CD14-positive monocyte (primary cell): Measurements from ENCODE around the gene SUSD6. TPM values are rescaled to one million over a fixed set of nuclear protein-coding genes. Genes with fewer than 3 reads are reported as not detected.

Experiments used
- DNase-seq, 3 donors: peaks; one replicate each; pipeline ENCODE4 v3.0.0-alpha.2; 2011 to 2022
- H2AFZ ChIP-seq: 2 replicates; pipeline ENCODE4 v1.6.0; 2012; ENCODE audit warnings: mild to moderate bottlenecking, low read depth, low read length, inconsistent platforms; ENCODE audit not compliant: insufficient read depth, poor library complexity, severe bottlenecking
- H3K27ac ChIP-seq, 2 donors: 1 replicate in 1 of 2; 2 replicates in 1 of 2; pipeline ENCODE4 v1.5.1; 2012 to 2013; ENCODE audit warnings: low read length in 2 of 2, control low read depth in 1 of 2, inconsistent platforms in 1 of 2, low read depth in 1 of 2, mild to moderate bottlenecking in 1 of 2
- H3K27me3 ChIP-seq, 2 donors: one replicate each; pipeline versions ENCODE4 v1.6.0 to v1.6.1; 2011 to 2013; ENCODE audit warnings: low read length in 2 of 2; ENCODE audit not compliant: control insufficient read depth in 2 of 2, insufficient read depth in 2 of 2
- H3K36me3 ChIP-seq, 2 donors: replicated peaks in 1 of 2; 1 replicate in 1 of 2; 2 replicates in 1 of 2; pipeline versions ENCODE4 v1.5.1 to v1.6.1; 2012 to 2013; ENCODE audit warnings: low read length in 2 of 2, control low read depth in 1 of 2, inconsistent platforms in 1 of 2, mild to moderate bottlenecking in 1 of 2; ENCODE audit not compliant: insufficient read depth in 2 of 2, control insufficient read depth in 1 of 2
- H3K4me1 ChIP-seq, 2 donors: 1 replicate in 1 of 2; 2 replicates in 1 of 2; pipeline versions ENCODE4 v1.5.1 to v1.6.1; 2012 to 2013; ENCODE audit warnings: low read length in 2 of 2, control low read depth in 1 of 2, inconsistent platforms in 1 of 2, mild to moderate bottlenecking in 1 of 2, moderate library complexity in 1 of 2; ENCODE audit not compliant: insufficient read depth in 2 of 2, control insufficient read depth in 1 of 2
- H3K4me2 ChIP-seq: replicated peaks from 2 replicates; pipeline ENCODE3; 2012; ENCODE audit warnings: low read length, moderate library complexity, mild to moderate bottlenecking; ENCODE audit not compliant: poor library complexity, severe bottlenecking; ENCODE audit errors: extremely low read depth
- H3K4me3 ChIP-seq, 3 experiments: fragments of 200-600 bp in 1 of 3; sonication (generic) in 1 of 3; replicated peaks in 1 of 3; 1 replicate in 2 of 3; 2 replicates in 1 of 3; pipeline ENCODE4 v1.5.1; 2011 to 2013; ENCODE audit warnings: low read length in 3 of 3, mild to moderate bottlenecking in 3 of 3, control low read depth in 2 of 3, low read depth in 2 of 3, inconsistent platforms in 1 of 3, moderate library complexity in 1 of 3
- H3K79me2 ChIP-seq: 2 replicates; pipeline ENCODE4 v1.6.0; 2012; ENCODE audit warnings: mild to moderate bottlenecking, control low read depth, inconsistent platforms, low read length, moderate library complexity; ENCODE audit not compliant: insufficient read depth
- H3K9ac ChIP-seq: 2 replicates; pipeline ENCODE4 v1.6.0; 2017; ENCODE audit warnings: low read length, mild to moderate bottlenecking; ENCODE audit not compliant: insufficient read depth, poor library complexity, severe bottlenecking
- H3K9me3 ChIP-seq, 2 donors: replicated peaks in 1 of 2; 1 replicate in 1 of 2; 2 replicates in 1 of 2; pipeline versions ENCODE4 v1.5.1 to v1.6.1; 2012 to 2013; ENCODE audit warnings: low read length in 2 of 2, control low read depth in 1 of 2; ENCODE audit not compliant: control insufficient read depth in 1 of 2, insufficient read depth in 1 of 2
- H4K20me1 ChIP-seq: 2 replicates; pipeline ENCODE4 v1.6.0; 2012; ENCODE audit warnings: mild to moderate bottlenecking, low read length, control low read depth, moderate library complexity; ENCODE audit not compliant: insufficient read depth
- H3K27ac Mint-ChIP-seq, 7 donors: one replicate each; pipeline ENCODE4 v1.8.0; 2020; ENCODE audit warnings: mild to moderate bottlenecking in 7 of 7, mixed read lengths in 7 of 7, moderate library complexity in 6 of 7, inconsistent platforms in 2 of 7
- H3K27me3 Mint-ChIP-seq, 3 donors: one replicate each; pipeline ENCODE4 v1.8.0; 2021 to 2022; ENCODE audit warnings: low read depth in 3 of 3, mild to moderate bottlenecking in 3 of 3, mixed read lengths in 3 of 3, moderate library complexity in 3 of 3, inconsistent platforms in 1 of 3
- H3K36me3 Mint-ChIP-seq, 2 donors: one replicate each; pipeline ENCODE4 v1.8.0; 2020; ENCODE audit warnings: mixed read lengths in 2 of 2, inconsistent platforms in 1 of 2, mild to moderate bottlenecking in 1 of 2
- H3K4me1 Mint-ChIP-seq: one replicate; pipeline ENCODE4 v1.8.0; 2020; ENCODE audit warnings: mild to moderate bottlenecking, mixed read lengths
- H3K4me3 Mint-ChIP-seq, 2 donors: one replicate each; pipeline ENCODE4 v1.8.0; 2020; ENCODE audit warnings: mild to moderate bottlenecking in 2 of 2, mixed read lengths in 2 of 2, moderate library complexity in 1 of 2
- H3K9me3 Mint-ChIP-seq, 7 donors: one replicate each; pipeline ENCODE4 v1.8.0; 2020 to 2022; ENCODE audit warnings: mixed read lengths in 7 of 7, mild to moderate bottlenecking in 6 of 7, moderate library complexity in 6 of 7, inconsistent platforms in 2 of 7
- CTCF ChIP-seq: fragments of 200-600 bp; IDR thresholded peaks from one replicate; pipeline ENCODE4 v1.8.0; 2022; ENCODE audit warnings: antibody characterized with exemption, mild to moderate bottlenecking
- WGBS: methylation state at CpG from one replicate; pipeline ENCODE4 v1.1.5; 2013; ENCODE audit warnings: missing lambda C conversion rate; ENCODE audit not compliant: insufficient coverage; 5-methylcytosine and 5-hydroxymethylcytosine counted together
- intact Hi-C, 2 donors: fragments of 100-400 bp; cut with micrococcal nuclease; formaldehyde crosslinking; loops; one replicate each; pipeline versions ENCODE4 v1.15.0 to v1.15.1; 2023
- polyA plus RNA-seq, 3 donors: library from polyadenylated mRNA; depleted of rRNA in 1 of 3; unstranded in 2 of 3; stranded (reverse) in 1 of 3; fragments of 300-500 nt in 2 of 3; fragments of >200 nt in 1 of 3; fragmentation: Illumina TruSeq in 2 of 3; gene quantifications; 1 replicate in 2 of 3; 2 replicates in 1 of 3; pipeline ENCODE4 v1.2.3, GENCODE V29; 2012 to 2021

Gene SUSD6
- polyA plus RNA-seq, 3 donors: 17.3 to 81.8 (median 30.1) TPM

- no peak for TF ChIP-seq CTCF
- Histone ChIP-seq H3K79me2 (no peaks in the 10 kb centered on the region), H3K4me1 (no peaks in the 10 kb centered on the region), H3K27me3 (no peaks in the 10 kb centered on the region), H3K36me3 (no peaks in the 10 kb centered on the region), H2AFZ (peak overlapping the region; percentile 13), H3K27ac (no peak overlapping the region), H4K20me1 (no peaks in the 10 kb centered on the region), H3K9me3 (no peaks in the 10 kb centered on the region), H3K9ac (no peak overlapping the region), H3K4me3 (no peak overlapping the region), H3K4me2 (no peak overlapping the region)
- Mint-ChIP-seq H3K36me3 (no peaks in the 10 kb centered on the region), H3K4me1 (peaks cover 4% of the 10 kb centered on the region), H3K27me3 (peaks cover 4 to 6% (median 6%) of the 10 kb centered on the region in 3 donors), H3K27ac (peak overlapping the region in 2 of 7 donors; percentile 9 to 60), H3K9me3 (no peaks in the 10 kb centered on the region), H3K4me3 (no peak overlapping the region)
- DNase-seq: no peak
- intact Hi-C loops: no loop called here
- 95% methylated on average over 2 of the region's 2 CpGs for WGBS
These were observed 20.1 kb upstream of the SUSD6 start for GRCh38 chr14:69591317-69591716.

GRCh38 chr14:69593018-69593677 is 18.2 kb upstream of the SUSD6 start:
- intact Hi-C loops: no loop called here
- no peak for DNase-seq
- Histone ChIP-seq H3K4me2 (no peak overlapping the region), H3K36me3 (no peaks in the 10 kb centered on the region), H4K20me1 (no peaks in the 10 kb centered on the region), H3K4me3 (no peak overlapping the region), H3K4me1 (no peaks in the 10 kb centered on the region), H2AFZ (no peak overlapping the region), H3K9ac (no peak overlapping the region), H3K79me2 (no peaks in the 10 kb centered on the region), H3K27ac (no peak overlapping the region), H3K27me3 (no peaks in the 10 kb centered on the region), H3K9me3 (no peaks in the 10 kb centered on the region)
- TF ChIP-seq CTCF: no peak
- H3K9me3 Mint-ChIP-seq: no peaks in the 10 kb centered on the region
- no peak overlapping the region for H3K27ac Mint-ChIP-seq
- WGBS: 90% methylated on average over 2 of the region's 6 CpGs
- no peaks in the 10 kb centered on the region for H3K36me3 Mint-ChIP-seq
- H3K4me3 Mint-ChIP-seq: no peak overlapping the region
- H3K27me3 Mint-ChIP-seq: peaks cover under 1 to 4% (median 1%) of the 10 kb centered on the region in 3 donors
- no peaks in the 10 kb centered on the region for H3K4me1 Mint-ChIP-seq
